Heart left ventricle (tissue), 13 donors: Measurements from ENCODE around the gene LMO3.

Experiments
- CTCF ChIP-seq, 12 donors: fragments of 200-600 bp; sonication (generic) in 4 of 12; IDR thresholded peaks; one replicate each; pipeline versions ENCODE4 v1.5.0 to v1.8.0; 2018 to 2022; ENCODE audit warnings: antibody characterized with exemption in 12 of 12, mild to moderate bottlenecking in 5 of 12
- POLR2A ChIP-seq, 2 donors: fragments of 450-650 bp; IDR thresholded peaks; one replicate each; pipeline ENCODE4 v1.6.1; 2017; ENCODE audit warnings: antibody characterized with exemption in 2 of 2, mild to moderate bottlenecking in 2 of 2, moderate library complexity in 2 of 2
- donor health status: ischemic (EF 13 %, LVEDD 7.1; RV severe dilation, severe dysfunction).
- donor health status: DM: no; HTN: yes; CAD: no.
- donor health status: DM: no; HTN: no; CAD: no.
- donor health status: ischemic (EF 25% LVEDD 6.9; RV normal size, moderate dysfunction).
- donor health status: ischemic (EF 25% LVEDD 5.7; RV mildly dilated, moderate dysfunction).
- donor health status: ischemic (EF 35%, LVEDD 5.7; RV mildly dilated, moderate dysfunction).
- donor health status: nonischemic (EF 11% LVEDD 7.7; RV severe dilation, severe dysfunction).
- donor health status: DM: yes; HTN: yes; CAD: no.
- donor health status: PGD.
- donor health status: ischemic (EF 29% LVEDD 5.4; RV normal size, mild dysfunction).
- donor health status: nonischemic (EF 23%, LVEDD 6.1; RV moderate dilation, normal function).

DNA sequence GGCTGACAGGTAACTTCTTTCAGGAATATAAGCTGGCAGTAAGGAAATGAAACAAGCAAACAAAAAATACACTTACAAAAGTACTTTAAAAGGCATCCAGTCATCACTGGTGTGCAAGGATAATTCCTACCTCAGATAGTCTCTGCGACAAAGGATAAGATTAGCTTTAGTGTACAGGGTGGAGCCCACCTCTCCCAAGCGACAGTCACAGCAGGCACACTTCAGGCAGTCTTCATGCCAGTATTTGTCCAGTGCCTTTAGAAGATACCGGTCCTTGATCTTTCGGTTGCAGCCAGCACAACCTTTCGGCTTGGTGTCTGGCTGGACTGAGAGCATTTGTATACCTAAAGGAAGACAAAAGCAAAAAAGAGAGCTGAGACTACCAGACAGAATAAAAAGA, 5.4 kb downstream of the LMO3 start:
- TF ChIP-seq CTCF (IDR thresholded peaks at IDR 0.05) (no peak), POLR2A (IDR thresholded peaks at IDR 0.05) (no peak)
